ENCODE measurements around the gene RAB3B.
"Not testable (repeated sequence)": the region's sequence is repeated elsewhere in the genome, so short reads cannot be mapped to it uniquely, and the experiment has no call there.

RAB3B gene

DNA sequence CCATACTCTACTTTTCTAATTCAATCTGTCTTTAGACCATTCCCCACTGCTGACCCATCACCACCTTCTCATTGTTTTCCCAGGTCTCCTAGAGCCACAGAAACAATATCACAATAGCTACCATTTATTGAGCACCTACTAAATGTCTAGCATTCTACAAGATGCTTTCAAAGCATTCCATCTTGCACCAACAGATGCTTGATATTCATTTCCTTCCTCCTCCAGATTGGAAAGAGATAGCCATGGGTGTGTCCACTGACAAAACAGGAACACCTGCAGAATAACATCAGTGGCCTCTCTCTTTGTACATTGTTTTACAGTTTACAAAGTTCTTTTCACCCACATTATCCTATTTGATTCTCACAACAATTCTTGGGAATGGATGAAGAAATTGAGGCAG lies 2.2 kb downstream of the RAB3B start:
- no peak for DNase-seq

DNA sequence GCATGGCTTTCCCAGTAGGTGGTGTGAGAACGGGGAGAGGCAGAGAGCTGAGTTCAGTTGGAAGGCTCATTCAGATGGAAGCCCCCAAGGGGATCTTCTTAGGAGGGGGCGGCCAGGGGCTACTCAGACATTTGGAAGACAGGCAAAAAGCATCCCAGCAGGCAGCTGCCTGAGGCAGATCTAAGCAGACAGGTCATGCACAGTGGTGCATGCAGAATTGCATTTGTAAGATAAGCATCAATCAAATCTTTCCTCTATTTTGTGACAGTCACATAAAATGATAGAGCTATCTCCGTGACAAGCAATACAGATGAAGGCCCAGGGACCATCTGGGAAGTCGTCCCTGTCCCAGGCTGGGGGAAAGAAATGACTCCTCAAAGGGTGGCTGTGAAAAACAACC lies 3.8 kb downstream of the RAB3B start:
- no peak for DNase-seq

DNA sequence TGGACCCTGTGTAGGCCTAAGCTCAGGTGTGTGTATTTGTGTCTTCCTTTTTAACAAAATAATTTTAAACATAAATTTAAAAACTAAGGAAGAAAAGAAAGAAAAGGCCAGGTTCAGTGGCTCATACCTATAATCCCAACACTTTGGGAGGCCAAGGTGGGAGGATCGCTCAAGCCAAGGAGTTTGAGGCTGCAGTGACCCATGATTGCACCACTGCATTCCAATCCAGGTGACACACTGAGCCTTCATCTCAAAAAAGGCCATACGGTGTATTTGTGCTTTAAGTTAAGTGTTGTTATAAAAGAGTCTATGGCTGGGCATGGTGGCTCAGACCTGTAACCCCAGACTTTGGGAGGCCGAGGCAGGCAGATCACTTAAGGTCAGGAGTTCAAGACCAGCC lies 8.3 kb downstream of the RAB3B start:
- DNase-seq, result no peak

DNA sequence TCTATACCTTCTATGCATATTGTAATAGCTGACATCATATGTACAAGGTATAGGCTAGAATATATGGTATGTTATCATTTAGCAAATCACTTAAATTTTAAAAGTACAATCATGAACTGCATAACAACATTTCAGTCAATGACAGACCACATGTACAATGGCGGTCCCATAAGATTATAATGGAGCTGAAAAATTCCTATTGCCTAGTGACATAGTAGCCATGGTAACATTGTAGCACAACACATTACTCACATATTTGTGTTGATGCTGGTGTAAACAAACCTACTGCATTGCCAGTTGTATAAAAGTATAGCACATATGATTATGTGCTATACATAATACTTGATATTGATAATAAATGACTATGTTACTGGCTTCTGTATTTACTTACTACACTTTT lies 8.9 kb downstream of the RAB3B start:
- DNase-seq, result no peak

DNA sequence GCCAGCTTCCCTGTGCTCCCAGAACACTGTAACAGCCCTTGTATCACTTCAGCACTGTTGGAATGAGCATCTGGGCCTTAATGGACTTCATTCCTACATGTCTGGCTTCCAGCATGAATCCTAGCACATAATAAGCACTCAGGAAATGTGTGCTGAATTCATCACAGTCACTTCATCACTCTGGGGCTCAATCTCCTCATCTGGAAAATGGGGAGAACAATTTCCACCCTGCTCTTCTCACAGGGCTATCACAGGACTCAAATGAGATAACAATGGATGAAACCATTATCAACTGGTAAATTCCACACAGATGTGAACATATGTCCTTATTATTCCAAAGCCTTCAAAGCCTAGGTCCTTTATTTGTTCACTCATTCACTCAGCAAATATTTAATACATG lies 12.4 kb downstream of the RAB3B start:
- DNase-seq, result no peak

DNA sequence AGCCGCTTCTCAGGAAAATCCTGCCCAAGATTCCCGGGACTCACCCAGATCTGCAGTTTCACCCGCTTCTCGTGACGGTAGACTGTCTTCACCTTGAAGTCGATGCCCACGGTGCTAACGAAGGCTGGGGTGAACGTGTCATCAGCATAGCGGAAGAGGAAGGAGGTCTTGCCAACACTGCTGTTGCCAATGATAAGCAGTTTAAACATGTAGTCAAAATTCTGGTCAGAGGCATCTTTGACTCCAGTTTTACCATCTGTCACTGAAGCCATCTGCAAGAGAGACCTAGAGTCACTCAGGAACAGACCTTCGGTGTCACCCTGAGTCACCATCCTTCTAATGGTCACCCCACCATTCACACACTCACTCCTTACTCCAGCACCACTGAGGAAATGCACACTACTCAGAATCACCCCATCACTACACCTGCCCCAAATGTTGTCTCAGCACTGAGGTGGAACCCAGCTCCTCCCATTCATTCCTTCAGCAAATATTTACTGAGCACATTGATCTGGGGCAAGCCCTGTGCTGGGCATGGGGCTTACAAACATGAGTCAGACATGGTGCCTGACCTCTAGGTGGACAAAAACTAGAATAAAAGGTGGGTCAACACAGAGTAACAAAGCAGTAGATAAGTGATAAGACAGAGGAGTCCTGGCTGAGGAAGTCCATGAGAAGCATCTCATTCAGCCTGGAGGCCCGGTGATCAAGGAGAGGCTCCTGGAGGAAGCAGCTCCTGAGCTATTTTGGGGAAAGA lies 13.5 kb downstream of the RAB3B start:
- no peak for DNase-seq

DNA sequence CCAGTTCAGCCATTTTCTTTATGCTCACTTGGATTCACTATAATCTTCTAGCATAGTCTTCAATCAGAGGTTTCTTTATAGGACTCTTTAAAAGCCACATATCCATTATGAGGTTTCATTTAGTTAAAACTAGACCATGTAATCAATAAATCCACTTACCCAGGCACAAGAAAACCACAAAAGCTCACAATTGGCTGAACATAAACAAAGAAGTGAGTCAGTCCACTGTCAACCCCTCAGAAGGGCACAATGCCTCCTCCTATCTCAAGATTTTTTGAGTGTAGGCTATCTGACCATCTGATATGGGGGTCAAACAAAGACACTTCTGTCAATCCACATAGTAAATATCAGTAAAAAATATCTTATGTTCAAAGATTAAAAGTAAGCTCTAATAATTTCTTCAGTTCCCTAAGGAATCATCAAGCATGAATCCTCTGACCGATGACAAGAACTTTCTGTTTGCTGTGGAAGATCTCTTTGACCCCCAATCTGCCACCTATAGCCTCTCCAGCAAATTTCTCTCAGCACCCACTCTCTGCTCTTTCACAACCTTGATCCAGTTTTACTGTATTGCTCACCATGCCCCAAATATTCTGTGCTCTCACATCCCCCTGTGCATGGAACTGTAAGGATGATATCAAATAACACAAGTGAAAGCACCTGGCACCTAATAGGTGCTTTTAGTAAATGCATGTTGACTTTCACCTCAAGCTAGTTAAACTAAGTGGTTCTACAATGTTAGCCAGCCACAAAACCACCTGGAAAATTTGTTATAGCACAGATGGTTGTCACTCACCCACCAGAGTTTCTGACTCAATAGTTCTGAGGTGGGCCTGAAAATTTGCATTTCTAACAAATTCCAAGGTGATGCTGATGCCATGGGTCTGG lies 16.7 kb downstream of the RAB3B start:
- no peak for DNase-seq

DNA sequence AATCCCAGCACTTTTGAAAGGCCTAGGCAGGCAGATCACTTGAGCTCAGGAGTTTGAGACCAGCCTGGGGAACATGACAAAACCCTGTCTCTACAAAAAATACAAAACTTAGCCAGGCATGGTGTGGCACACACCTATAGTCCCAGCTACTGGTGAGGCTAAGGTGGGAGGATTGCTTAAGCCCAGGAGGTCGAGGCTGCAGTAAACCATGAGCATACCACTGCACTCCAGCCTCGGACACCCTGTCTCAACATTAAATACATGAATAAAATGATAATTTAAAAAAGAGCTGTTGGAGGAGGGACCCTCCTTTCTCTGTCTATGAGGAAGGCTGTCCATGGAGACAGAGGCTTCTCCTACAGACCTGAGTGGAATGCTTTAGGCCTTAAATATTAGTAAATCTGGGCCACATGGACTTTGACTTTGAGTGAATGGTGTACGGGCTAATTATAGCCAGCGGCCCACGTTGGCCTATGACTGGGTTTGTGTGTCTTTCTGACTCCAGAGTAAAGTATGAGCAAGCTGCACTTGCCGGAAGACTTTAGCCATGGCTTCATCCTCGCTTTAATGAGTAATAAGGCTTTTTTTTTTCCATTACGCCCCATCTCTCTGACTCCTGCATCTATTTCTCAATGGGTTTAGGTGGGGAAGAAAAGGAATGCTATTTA lies 21.3 kb downstream of the RAB3B start:
- no peak for DNase-seq

DNA sequence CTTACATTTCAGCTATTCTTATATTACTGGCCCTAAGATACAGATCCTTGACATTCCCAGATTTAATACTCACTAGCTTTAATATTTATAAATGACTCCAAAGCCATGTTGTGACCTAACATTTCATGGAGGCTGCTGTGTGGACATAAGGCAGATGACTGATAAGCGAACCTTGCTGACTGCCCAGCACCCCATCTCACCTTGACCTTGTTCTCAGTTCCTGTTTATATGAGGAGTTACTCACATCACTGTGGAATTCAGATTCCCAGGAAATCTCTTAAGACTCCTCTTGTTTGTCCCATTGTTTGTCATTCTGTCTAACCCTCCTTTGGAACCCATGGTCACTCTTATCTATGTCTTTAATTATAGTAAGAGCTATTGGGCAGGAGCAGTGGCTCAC lies 21.9 kb downstream of the RAB3B start:
- DNase-seq, result no peak

DNA sequence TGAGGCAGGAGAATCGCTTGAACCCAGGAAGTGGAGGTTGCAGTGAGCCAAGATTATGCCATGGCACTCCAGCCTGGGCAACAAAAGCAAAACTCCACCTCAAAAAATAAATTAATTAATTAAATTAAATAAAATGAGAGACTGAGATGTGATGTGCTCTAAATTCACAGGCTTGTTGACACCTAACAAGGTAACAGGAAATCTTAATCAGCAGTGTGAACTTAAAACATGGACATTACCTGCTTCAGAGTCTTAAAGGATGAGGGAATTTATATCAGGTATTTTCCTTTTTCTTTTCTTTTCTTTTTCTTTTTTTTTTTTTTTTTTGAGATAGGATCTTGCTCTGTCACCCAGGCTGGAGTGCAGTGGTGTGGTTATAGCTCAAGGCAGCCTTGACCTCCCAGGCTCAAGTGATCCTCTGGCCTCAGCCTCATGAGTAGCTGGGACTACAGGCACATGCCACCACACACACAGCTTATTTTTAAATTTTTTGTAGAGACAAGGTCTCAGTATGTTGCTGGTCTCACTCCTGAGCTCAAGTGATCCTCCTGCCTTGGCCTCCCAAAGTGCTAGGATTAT lies 23.2 kb downstream of the RAB3B start:
- not testable (repeated sequence) for DNase-seq

DNA sequence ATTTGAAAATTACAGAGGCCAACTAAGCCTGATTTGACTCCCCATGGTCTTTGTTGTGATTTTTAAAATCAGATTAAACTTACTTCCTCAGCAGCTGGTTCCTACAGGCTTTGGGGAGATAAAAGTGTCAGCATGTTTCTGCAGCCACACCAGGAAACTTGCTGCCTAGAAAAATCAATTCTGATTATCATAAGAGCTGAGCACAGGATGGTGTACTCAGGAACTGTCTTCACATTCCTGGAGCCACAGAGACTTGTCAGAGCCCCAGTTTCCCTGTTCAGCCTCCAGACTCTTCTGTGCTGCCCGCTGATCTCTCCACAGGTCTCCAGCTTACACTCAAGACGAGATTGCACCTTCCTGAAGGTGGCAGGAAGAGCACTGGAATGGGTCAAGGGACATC lies 23.9 kb downstream of the RAB3B start:
- DNase-seq, result no peak

DNA sequence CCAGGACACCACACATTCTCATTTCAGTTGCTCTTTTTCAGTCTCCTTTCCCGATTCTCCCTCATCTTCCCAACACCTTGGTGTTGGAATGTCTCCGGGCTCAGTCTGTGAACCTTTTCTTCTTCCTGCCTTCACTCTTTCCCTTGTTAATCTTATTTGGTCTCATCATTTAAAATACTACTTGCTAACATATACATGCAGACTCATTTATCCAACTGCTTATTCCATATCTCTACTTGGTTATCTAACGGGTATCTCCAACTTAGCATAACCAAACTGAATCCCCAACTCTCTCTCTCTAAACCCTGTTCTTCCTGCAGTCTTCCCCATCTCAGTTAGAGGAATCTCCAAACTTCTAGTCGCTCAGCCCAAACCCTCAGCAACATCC lies 26.2 kb downstream of the RAB3B start:
- DNase-seq, result no peak

DNA sequence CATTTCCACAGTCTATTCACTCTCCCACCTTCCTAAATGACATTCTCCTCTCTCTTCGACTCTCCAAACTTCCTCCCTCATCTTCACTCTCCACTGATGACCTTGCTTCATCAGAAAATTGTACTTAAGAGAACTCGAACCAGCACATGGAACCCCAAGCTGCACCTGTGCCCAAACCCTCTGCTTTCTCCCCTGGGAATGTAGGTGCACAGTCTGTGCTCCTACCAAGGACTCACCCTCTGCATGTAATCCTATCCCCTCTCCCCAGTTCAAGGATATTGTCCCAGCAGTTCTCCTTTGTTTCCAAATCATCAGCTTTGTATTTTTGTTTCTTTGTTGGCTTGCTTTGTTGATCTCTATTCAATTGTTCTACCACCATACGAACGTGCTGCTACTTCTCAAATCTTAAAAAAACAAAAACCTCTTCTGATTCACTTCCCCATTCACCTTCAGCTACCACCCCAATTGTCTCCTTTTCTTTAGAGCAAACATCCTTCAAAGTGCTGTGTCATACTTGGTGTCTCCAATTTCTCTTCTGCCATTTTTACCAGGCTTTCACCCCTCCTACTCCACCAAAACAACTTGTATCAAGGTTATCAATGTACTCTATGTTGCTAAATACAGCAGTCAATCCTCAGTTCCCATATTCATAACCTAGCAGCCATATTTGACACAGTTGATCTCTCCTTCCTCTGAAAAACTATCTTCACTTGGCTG lies 26.8 kb downstream of the RAB3B start:
- DNase-seq, result no peak

DNA sequence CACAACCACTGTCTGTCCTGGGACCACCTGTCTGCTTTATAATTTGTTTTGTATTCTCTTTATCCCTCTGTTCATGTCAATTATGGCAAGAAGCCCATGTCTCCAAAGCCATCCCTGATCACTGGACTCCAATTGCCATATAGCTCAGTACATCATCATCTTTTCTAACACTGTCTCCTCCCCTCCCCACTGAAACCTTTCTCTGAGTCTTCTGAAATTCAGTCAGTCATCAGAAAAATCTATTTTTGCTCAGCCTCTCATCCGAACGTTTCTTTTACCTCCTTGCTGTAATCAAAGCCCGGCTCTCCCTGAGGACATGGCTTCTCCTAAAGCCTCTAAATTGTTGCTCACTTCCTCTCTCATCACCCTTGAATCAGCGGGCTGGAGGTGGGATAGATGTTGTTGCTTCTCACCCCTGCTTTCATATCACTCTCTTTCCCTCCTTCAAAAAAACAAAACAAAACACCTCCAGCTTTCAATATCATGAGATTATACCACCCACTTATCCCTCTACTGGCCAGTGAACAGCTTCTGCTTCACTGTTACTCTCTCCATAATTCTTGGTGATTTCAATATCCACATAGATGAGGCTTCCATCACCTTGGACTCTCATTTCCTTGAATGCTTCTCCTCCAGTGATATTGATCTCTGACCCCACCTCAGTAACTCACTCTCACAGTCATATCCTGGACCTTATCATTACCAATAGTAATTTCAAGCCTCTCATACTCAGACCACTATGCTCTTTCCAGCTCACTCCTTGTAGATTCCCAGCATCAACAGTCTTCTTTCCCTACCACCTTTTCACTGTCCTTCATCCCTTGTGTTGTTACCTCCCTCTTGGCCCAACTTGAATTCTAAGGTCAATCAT lies 27.8 kb downstream of the RAB3B start:
- no peak for DNase-seq

DNA sequence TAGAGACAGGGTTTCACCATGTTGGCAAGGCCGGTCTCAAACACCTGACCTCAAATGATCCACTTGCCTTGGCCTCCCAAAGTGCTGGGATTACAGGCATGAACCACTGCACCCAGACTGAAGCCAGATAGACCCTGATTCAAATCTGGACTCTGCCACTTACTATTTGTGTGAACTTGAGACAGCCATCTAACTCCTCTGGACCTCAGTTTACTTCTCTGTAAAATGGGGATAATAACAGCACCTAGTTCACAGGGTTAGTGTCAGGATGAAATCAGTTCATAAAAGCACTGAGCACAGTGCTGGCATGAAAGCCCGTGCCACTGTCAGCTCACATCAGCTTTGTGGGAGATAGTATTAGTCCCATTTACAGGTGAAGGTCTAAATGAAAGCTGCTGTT lies 28.5 kb downstream of the RAB3B start:
- no peak for DNase-seq

DNA sequence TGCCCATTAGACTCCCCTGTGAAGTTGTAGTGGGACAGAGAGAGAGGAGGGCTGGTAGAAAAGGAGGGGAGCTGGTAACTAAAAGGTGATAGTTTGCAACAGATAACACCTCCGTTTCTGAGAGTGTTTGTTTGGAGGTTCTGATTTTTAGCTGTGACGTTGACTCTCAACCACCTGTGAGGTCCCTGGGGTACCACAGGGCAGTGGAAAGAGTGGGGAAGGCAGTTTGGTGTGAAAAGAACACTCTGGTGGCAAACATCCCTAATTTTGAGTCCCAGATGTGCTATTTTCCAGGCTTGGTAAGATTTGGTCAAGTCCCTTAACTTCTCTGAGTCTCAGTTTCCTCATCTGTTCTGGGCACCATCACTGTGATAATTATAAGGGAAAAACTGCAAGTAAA lies 29.3 kb downstream of the RAB3B start:
- no peak for DNase-seq

DNA sequence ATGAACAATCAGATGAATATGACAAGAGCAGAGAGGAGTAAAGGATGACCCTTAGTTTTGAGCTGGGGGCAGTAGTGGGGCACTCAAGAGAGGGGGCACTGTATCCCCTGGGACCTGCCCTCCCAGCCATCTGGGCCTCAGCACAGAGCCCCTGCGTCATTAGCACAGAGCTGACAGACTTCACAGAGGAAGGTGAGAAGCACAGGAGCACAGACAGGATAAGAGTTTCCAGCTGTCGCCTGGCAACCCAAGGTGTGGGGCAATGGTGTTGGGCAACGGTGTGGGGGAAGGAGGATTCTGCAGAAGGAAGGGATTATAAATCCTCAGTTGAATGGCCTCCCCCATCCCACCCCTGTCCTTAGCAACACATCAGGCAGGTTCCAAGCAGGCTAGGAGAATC lies 30.2 kb downstream of the RAB3B start:
- DNase-seq, result no peak

DNA sequence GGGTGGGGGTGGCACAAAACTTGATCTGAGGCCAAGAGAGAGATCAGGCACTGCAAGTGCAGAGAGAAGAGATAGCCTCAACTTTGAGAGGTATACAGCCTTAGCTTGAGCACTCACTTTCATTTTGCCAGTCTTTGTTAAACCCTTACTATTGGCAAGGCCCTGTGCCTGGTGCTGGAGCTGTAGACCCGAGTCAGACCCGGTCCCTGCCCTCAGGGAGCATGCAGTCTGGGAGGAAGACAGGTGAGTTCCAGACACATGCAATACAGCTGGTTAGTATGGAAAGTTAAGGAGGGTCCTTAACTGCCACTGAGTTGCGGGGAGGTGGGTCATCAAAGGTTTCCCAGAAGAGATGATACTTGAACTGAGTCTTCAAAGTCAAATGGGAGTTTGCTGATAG lies 31.7 kb downstream of the RAB3B start:
- no peak for DNase-seq

DNA sequence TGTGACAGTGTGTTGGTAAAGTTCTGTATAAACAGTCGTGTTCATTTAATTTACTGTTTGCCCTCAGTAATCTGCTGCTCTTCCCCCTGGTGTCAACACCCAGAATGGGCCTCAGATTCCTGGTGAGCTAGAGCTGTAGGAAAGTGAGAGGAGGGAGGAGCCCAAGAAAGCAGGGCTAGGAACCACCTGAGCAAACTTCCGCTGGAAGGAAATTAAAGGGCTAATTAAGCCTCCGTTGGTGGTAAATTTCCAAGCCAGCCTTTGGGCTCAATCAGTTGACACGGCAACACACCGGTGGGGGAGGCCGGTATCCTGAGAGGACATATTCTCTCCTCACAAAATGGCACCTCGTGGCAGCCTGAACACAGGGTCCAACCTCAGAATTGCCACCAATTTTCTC lies 32.9 kb downstream of the RAB3B start:
- DNase-seq, result no peak

DNA sequence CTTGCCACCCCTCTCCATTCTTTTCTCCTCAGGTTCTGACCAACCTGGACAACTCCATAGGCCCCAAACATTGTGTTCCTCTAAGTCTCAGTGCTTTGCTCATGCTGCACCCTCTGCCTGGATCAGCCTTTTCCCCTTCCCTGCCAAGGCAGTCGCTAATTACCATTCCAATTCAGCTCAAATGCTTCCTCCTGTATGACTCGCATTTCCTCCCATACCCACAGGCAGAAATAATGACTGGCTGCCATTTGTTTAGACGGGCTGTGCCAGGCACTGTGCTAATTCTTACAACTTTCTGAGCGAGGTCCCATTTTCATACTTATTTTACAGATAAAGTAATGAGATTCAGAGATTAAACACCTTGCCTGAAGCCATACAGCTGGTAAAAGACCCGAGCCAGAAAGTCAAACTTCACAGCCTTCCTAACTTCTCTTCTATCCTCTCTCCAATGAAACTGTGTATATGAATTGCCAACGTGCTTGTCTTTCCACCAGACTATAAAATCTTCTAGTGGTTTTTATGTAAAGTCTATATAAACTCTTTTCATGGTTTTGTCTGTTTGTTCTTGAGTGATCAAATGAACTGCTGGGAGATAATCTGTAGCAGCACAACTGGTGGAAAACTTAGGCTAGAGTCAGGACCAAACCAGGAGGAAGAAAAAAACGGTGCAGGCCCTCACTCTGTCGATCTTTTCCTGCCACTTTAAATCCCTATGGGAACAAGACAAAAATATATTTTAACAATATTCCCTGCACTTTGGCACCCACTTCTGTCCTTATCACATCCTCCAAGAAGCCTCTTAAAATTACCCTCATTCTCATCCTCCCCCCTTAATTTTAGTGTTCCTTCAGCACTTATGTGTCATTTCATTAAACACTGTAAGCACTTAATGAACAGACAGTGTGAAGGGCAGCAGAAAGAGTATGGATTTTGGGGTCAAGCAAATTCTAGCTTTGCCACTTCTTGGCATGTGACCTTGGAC lies 33.7 kb downstream of the RAB3B start:
- DNase-seq, result no peak

All from activated CD4-positive, alpha-beta T cell treated with anti-CD3 and anti-CD28 coated beads, Interleukin-2, amount 50 U/mL, for 48 hours (primary cell).